Inflammatory macrophage (primary cell): ENCODE results near the gene IGFBP5.

Experiments
- DNase-seq, 2 donors: peaks; one replicate each; pipeline ENCODE4 v3.0.0-alpha.2; 2020 to 2022

The IGFBP5 gene

GRCh38 chr2:216713691-216714336 is 18.5 kb upstream of the IGFBP5 start:
- no peak for DNase-seq

GRCh38 chr2:216711348-216711747 is 16.0 kb upstream of the IGFBP5 start:
- no peak for DNase-seq

GRCh38 chr2:216710551-216711301 is 15.4 kb upstream of the IGFBP5 start:
- no peak for DNase-seq

GRCh38 chr2:216702756-216703155 is 7.4 kb upstream of the IGFBP5 start:
- no peak for DNase-seq

GRCh38 chr2:216701544-216701943 is 6.2 kb upstream of the IGFBP5 start:
- DNase-seq = no peak

- no peak for DNase-seq
These were observed 5.4 kb upstream of the IGFBP5 start for GRCh38 chr2:216700781-216701180.

- DNase-seq = no peak
These were observed 4.8 kb upstream of the IGFBP5 start for GRCh38 chr2:216700088-216700567.

- peak; percentile 37 to 48 for DNase-seq
These were observed 3.5 kb upstream of the IGFBP5 start for GRCh38 chr2:216698895-216699294.

GRCh38 chr2:216698293-216698692 is 2.9 kb upstream of the IGFBP5 start:
- no peak for DNase-seq

GRCh38 chr2:216696751-216697560 is 1.6 kb upstream of the IGFBP5 start:
- DNase-seq = no peak

GRCh38 chr2:216696321-216696720 is 972 bp upstream of the IGFBP5 start:
- no peak for DNase-seq

- DNase-seq = no peak
These were observed 527 bp downstream of the IGFBP5 start for GRCh38 chr2:216694826-216695217.

GRCh38 chr2:216694082-216694825 is 1.1 kb downstream of the IGFBP5 start:
- no peak for DNase-seq

- no peak for DNase-seq
These were observed 1.8 kb downstream of the IGFBP5 start for GRCh38 chr2:216693414-216694080.

GRCh38 chr2:216692636-216693413 is 2.5 kb downstream of the IGFBP5 start:
- DNase-seq = no peak

- DNase-seq = peak in 1 of 2 donors; percentile 9
These were observed 4.3 kb downstream of the IGFBP5 start for GRCh38 chr2:216690853-216691741.

GRCh38 chr2:216690456-216690852 is 4.9 kb downstream of the IGFBP5 start:
- no peak for DNase-seq

- DNase-seq = no peak
These were observed 6.0 kb downstream of the IGFBP5 start for GRCh38 chr2:216689397-216689796.

GRCh38 chr2:216688731-216689340 is 6.5 kb downstream of the IGFBP5 start:
- DNase-seq = no peak

GRCh38 chr2:216687646-216688045 is 7.7 kb downstream of the IGFBP5 start:
- DNase-seq = no peak
